Breast epithelium (tissue), 4 donors: ENCODE data around the gene XPNPEP1. TPM values are rescaled to one million over a fixed set of nuclear protein-coding genes. Genes with fewer than 3 reads are reported as not detected.

Experiments
- DNase-seq, 2 donors: peaks; one replicate each; pipeline ENCODE4 v3.0.0-alpha.2; 2019; ENCODE audit warnings: low spot score in 2 of 2
- H3K27ac ChIP-seq, 2 donors: fragments of 200-600 bp; sonication (generic) in 1 of 2; one replicate each; pipeline ENCODE4 v1.5.1; 2016 to 2019; ENCODE audit warnings: mild to moderate bottlenecking in 1 of 2
- H3K27me3 ChIP-seq, 2 donors: fragments of 200-600 bp; sonication (generic) in 1 of 2; one replicate each; pipeline versions ENCODE4 v1.5.1 to v1.6.0; 2017 to 2019; ENCODE audit warnings: control low read depth in 1 of 2, mild to moderate bottlenecking in 1 of 2
- H3K36me3 ChIP-seq: fragments of 200-600 bp; one replicate; pipeline ENCODE4 v1.5.1; 2019
- H3K4me1 ChIP-seq, 2 donors: fragments of 200-600 bp; sonication (generic); one replicate each; pipeline ENCODE4 v1.5.1; 2016 to 2019; ENCODE audit warnings: control low read depth in 1 of 2
- H3K4me3 ChIP-seq, 3 donors: fragments of 200-600 bp; sonication (generic); 1 replicate in 2 of 3; 2 replicates in 1 of 3; pipeline ENCODE4 v1.5.1; 2016 to 2019; ENCODE audit warnings: mild to moderate bottlenecking in 3 of 3, moderate library complexity in 2 of 3
- H3K9me3 ChIP-seq, 2 donors: fragments of 200-600 bp; sonication (generic) in 1 of 2; one replicate each; pipeline ENCODE4 v1.5.1; 2016 to 2019; ENCODE audit warnings: control low read depth in 1 of 2
- POLR2A ChIP-seq: fragments of 450-650 bp; IDR thresholded peaks from one replicate; pipeline ENCODE4 v1.6.1; 2016; ENCODE audit warnings: antibody characterized with exemption, mild to moderate bottlenecking, moderate library complexity
- POLR2AphosphoS5 ChIP-seq, 3 donors: sonication (generic); formaldehyde crosslinking; IDR thresholded peaks; one replicate each; pipeline ENCODE4 v1.6.1; 2017; ENCODE audit warnings: antibody characterized with exemption in 3 of 3
- intact Hi-C: fragments of 100-400 bp; cut with DNase I; formaldehyde crosslinking; loops from one replicate; pipeline ENCODE4 v1.15.1; 2023; ENCODE audit warnings: low total_unique reads
- total RNA-seq, 3 donors: library from RNA; depleted of rRNA; stranded (reverse); fragments of >200 nt; gene quantifications; one replicate each; pipeline ENCODE4 v1.1.0, GENCODE V29; 2016
- TF ChIP-seq, protein P1 (sequence below), 3 donors: fragments of 450-650 bp; IDR thresholded peaks; one replicate each; pipeline ENCODE4 v1.5.1; 2016 to 2017; ENCODE audit warnings: antibody characterized with exemption in 3 of 3, mild to moderate bottlenecking in 3 of 3, moderate library complexity in 3 of 3

XPNPEP1 gene
- total RNA-seq, 3 donors from 2014 or later, result 61.1 to 89.5 (median 89.0) TPM

DNA sequence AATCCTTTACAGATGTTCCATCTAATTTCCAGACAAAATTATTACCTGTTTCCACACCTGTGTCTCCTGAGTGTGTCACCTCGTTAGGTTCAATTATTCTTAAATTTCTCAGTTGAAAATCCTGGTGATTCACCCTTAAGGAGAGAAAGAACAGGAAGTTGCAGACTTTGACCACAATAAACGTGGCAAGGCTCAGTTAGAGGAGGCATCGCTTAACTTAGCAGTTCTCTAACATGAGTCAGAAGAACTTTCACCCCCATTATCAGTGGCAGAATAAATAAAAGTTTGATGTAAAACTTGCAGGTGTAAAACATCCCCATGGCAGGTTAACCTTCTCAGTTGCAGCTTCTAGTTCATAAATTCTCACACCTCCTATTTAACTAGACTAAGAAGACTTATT lies 8.3 kb downstream of the XPNPEP1 start:
- Histone ChIP-seq H3K4me3 (no peak overlapping the region), H3K36me3 (no peaks in the 10 kb centered on the region), H3K27ac (peak overlapping the region in 1 of 2 donors; percentile 54), H3K4me1 (peaks cover 0 to 3% of the 10 kb centered on the region in 2 donors), H3K27me3 (no peaks in the 10 kb centered on the region), H3K9me3 (no peaks in the 10 kb centered on the region)
- no peak for TF ChIP-seq POLR2A
- TF ChIP-seq, protein P1, sequence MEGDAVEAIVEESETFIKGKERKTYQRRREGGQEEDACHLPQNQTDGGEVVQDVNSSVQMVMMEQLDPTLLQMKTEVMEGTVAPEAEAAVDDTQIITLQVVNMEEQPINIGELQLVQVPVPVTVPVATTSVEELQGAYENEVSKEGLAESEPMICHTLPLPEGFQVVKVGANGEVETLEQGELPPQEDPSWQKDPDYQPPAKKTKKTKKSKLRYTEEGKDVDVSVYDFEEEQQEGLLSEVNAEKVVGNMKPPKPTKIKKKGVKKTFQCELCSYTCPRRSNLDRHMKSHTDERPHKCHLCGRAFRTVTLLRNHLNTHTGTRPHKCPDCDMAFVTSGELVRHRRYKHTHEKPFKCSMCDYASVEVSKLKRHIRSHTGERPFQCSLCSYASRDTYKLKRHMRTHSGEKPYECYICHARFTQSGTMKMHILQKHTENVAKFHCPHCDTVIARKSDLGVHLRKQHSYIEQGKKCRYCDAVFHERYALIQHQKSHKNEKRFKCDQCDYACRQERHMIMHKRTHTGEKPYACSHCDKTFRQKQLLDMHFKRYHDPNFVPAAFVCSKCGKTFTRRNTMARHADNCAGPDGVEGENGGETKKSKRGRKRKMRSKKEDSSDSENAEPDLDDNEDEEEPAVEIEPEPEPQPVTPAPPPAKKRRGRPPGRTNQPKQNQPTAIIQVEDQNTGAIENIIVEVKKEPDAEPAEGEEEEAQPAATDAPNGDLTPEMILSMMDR (IDR thresholded peaks at IDR 0.05), result no peak
- TF ChIP-seq POLR2AphosphoS5 (IDR thresholded peaks at IDR 0.05), result no peak
- no peak for DNase-seq
- intact Hi-C loops, result no loop called here

DNA sequence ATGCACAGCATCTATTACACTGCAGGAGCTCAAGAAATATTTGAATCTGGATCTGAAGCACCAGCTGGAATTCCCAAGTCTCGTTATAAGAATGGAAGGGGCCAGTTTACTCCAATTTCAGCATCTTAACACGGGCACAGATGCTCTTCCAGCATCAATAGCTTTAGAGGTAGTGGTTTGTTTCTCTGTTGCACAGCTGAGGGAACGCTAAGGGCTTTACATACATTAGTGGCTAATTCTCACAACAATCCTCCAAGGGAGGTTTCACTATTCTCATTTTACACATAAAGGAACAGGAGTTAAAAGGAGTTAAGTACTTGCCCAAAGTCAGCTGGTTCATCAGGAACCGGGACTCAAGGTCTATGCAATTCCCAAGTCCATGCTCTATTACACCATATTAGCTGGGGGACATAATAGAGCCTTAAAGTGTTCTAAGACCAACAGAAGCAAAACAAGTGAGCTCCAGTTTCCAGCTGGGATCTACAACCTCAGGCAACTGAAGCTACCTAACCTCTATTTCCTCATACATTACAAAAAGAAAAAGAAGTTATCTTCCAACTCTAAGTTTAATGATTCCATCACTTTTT lies 9.9 kb downstream of the XPNPEP1 start:
- H3K27ac ChIP-seq, result peak overlapping the region; percentile 43 to 74
- no peaks in the 10 kb centered on the region for H3K9me3 ChIP-seq
- H3K27me3 ChIP-seq, result no peaks in the 10 kb centered on the region
- no peak for DNase-seq
- no peaks in the 10 kb centered on the region for H3K36me3 ChIP-seq
- intact Hi-C loops, result no loop called here
- peaks cover 0 to 3% of the 10 kb centered on the region in 2 donors for H3K4me1 ChIP-seq
- TF ChIP-seq, protein P1 (IDR thresholded peaks at IDR 0.05), result no peak
- TF ChIP-seq POLR2A, result no peak
- TF ChIP-seq POLR2AphosphoS5 (IDR thresholded peaks at IDR 0.05), result no peak
- no peak overlapping the region for H3K4me3 ChIP-seq

DNA sequence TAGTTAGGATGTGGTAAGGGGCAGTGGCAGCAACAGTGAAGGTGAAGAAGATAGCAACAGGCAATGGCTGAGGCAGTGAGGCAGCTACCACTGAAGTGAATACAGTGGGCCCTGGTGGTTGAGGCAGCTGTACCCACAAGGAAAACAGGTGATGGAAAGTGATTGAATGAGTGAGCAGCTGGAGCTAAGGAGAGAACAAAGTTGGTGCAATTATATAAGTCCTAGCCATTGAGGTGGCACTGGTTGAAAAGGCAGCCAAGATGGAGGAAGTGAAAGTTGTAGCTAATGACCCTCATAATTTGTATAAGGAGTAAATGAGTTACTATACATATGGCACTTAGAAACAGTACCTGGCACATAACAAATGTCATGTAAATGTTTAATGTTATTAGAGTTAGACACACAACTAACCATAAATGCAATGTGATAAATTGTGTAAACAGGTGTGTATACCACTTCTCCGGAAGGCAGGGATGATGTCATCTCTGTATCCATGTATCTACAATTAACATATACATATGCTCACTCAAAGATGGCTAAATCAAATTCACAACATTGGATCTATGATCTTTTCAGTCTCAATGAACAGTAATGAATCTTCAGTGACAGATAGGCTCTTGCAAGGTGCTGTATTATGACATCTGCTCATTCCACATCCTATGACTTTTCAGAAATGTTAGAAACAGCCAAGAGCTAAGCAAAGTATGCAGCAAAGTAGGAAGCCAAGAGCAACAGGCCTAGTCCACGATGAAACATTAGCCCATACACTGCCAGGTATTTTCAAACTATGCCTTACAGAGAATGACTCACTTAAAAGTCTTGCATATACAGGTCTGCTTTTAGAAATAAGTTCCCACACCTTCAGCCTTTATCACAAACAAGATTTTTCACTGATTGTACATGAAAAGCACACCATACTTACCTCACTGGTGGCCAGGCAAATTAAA lies 10.7 kb downstream of the XPNPEP1 start:
- no peaks in the 10 kb centered on the region for H3K9me3 ChIP-seq
- H3K36me3 ChIP-seq, result no peaks in the 10 kb centered on the region
- no peak for DNase-seq
- peaks cover 0 to 3% of the 10 kb centered on the region in 2 donors for H3K4me1 ChIP-seq
- no peak for TF ChIP-seq POLR2AphosphoS5 (IDR thresholded peaks at IDR 0.05)
- TF ChIP-seq POLR2A, result no peak
- TF ChIP-seq, protein P1 (IDR thresholded peaks at IDR 0.05), result no peak
- no peak overlapping the region for H3K4me3 ChIP-seq
- H3K27me3 ChIP-seq, result no peaks in the 10 kb centered on the region
- intact Hi-C loops, result no loop called here
- H3K27ac ChIP-seq, result peak overlapping the region; percentile 43 to 74

DNA sequence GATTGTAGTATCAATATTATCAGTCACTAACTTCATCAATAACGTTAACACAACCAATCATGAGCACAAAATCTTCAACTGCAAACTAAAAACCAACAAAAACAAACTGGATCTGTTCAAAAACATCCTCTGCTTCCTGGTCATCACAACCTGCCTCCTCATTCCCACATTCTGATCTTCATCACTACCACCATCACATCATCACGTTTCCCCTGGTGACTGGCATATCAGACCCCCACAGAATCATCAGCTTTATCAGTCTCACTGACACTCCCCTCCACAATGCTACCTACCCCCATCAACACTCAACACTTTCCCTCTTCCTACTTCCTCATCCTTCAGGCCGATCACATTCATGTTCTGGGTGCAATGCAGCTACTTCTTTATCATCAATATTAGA lies 11.4 kb downstream of the XPNPEP1 start:
- no peaks in the 10 kb centered on the region for H3K36me3 ChIP-seq
- no peak for DNase-seq
- no peaks in the 10 kb centered on the region for H3K9me3 ChIP-seq
- no peaks in the 10 kb centered on the region for H3K27me3 ChIP-seq
- no peak for TF ChIP-seq POLR2A
- H3K4me1 ChIP-seq, result peaks cover 0 to 3% of the 10 kb centered on the region in 2 donors
- intact Hi-C loops, result no loop called here
- H3K4me3 ChIP-seq, result no peak overlapping the region
- peak overlapping the region; percentile 43 to 74 for H3K27ac ChIP-seq

DNA sequence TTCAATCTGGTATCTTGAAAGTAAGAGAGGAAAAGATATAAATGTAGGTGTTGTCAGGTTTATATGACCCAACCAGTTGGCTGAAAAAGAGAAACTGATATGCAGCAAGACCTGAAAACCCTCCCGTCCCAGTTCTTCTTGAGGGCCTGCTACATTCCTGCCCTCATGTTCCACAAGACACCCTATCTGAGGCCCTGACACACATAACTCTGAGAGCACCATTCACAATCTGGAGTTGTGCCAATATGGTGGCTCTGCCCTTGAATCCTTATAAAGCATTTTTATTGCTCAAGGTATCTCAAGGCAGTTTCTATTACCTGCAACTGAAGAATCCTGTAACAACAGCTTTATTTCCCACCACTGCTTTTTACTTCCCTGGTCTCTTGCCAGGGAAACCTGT lies 17.0 kb downstream of the XPNPEP1 start:
- no peaks in the 10 kb centered on the region for H3K27me3 ChIP-seq
- H3K27ac ChIP-seq, result no peak overlapping the region
- no peak for TF ChIP-seq POLR2A
- DNase-seq, result no peak
- intact Hi-C loops, result no loop called here
- no peaks in the 10 kb centered on the region for H3K36me3 ChIP-seq
- no peak overlapping the region for H3K4me3 ChIP-seq
- H3K9me3 ChIP-seq, result no peaks in the 10 kb centered on the region
- peaks cover 0 to 6% of the 10 kb centered on the region in 2 donors for H3K4me1 ChIP-seq

DNA sequence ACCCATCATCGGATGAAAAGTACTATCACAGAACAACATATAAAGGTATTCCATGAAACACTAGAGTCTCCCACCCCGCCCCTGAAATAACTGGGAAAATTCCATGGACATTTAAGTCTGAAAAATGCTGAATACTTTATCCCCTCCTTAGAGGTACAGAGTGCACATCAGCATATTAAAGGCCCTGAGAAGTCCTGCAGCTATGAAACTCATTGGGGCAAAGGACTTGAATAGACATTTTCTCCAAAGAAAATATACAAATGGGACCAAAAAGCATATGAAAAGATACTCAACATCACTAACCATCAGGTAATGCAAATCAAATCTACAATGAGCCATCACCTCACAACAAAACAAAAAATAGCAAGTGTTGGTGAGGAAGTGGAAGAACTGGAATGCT lies 18.9 kb downstream of the XPNPEP1 start:
- Histone ChIP-seq H3K27ac (no peak overlapping the region), H3K36me3 (no peaks in the 10 kb centered on the region), H3K4me1 (peaks cover 9 to 18% of the 10 kb centered on the region in 2 donors), H3K9me3 (no peaks in the 10 kb centered on the region), H3K27me3 (no peaks in the 10 kb centered on the region), H3K4me3 (no peak overlapping the region)
- no peak for DNase-seq
- TF ChIP-seq POLR2A, result no peak
- TF ChIP-seq, protein P1 (IDR thresholded peaks at IDR 0.05), result no peak
- TF ChIP-seq POLR2AphosphoS5 (IDR thresholded peaks at IDR 0.05), result no peak
- intact Hi-C loops, result no loop called here
